Measurements from ENCODE around the gene TAF5L. TPM values are rescaled to one million over a fixed set of nuclear protein-coding genes. Genes with fewer than 3 reads are reported as not detected.

TAF5L gene
- polyA plus RNA-seq, 1 donor (not counting 4 experiments of a cell fraction or from before 2014, with no cell fraction given): 23.7 TPM

DNA sequence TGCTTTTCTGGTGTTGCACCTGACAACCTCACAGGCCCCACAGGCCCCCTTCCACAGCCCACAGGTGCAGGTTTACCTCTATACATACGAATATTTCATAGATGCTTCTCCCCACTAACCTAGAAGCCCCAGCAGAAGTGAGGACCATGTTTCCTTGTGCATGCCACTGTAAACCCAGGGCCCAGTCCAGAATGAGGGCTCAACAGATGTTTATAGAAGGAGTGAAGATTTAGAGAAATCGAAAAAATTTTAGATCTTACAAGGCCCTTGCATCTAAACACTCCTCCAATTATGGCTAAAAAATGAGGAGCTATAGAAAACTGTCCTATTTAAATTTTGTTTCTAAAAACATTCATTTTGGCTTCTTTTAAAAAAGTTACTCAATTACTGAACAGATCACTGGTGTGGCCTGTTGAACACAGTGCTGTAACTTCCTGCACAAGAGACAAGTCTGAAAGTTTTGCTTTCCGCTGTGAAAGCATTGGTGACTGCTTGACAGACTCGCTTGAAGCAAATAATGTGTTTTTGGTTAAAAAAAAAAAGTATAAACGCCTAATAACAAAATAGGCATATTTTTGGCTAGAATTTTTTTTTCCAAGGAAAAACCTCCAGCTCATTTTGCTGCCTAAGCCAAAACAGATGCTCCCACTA is 68.6 kb downstream of the TAF5L start:
- Histone ChIP-seq H3K9me1 (ENCODE audit: control insufficient read depth, extremely low read depth, insufficient read depth, low read length) (no peaks in the 10 kb centered on the region), H3K4me1 (ENCODE audit: control insufficient read depth, extremely low read depth, insufficient read depth, low read length) (peaks cover 11% of the 10 kb centered on the region), H3K4me3 (ENCODE audit: control insufficient read depth in 2 of 3, extremely low read depth in 1 of 3, insufficient read depth in 2 of 3, low read depth in 1 of 3, low read length in 3 of 3) (peak overlapping the region; percentile 59 to 79 (median 67)), H3K9me3 (ENCODE audit: control insufficient read depth, low read depth, low read length) (no peaks in the 10 kb centered on the region), H3K27ac (ENCODE audit: control insufficient read depth, insufficient read depth, low read length) (peak overlapping the region; percentile 22), H4K20me1 (ENCODE audit: control insufficient read depth, extremely low read depth, insufficient read depth, low read length) (no peaks in the 10 kb centered on the region), H2AFZ (ENCODE audit: control insufficient read depth, low read length) (peak overlapping the region; percentile 22), H3K4me2 (ENCODE audit: control insufficient read depth, extremely low read depth, insufficient read depth, low read depth, low read length) (peak overlapping the region; percentile 83), H3K9ac (ENCODE audit: control insufficient read depth, extremely low read depth, insufficient read depth, low read length) (peak overlapping the region; percentile 66), H3K79me2 (ENCODE audit: control insufficient read depth, insufficient read depth, low read length) (peaks cover 36% of the 10 kb centered on the region), H3K36me3 (ENCODE audit: control insufficient read depth in 2 of 2, extremely low read depth in 1 of 2, insufficient read depth in 2 of 2, low read length in 2 of 2) (no peaks in the 10 kb centered on the region), H3K27me3 (ENCODE audit: control insufficient read depth, extremely low read depth, insufficient read depth, low read length) (no peaks in the 10 kb centered on the region)
- DNase-seq (ENCODE audit: low read depth, low spot score) (no peak), FAIRE-seq (no peak)
- dilution Hi-C loops (cut with MboI; ENCODE audit: extremely low pct_ligation_motif_present, low sequenced_read_pairs): no loop called here
- TF ChIP-seq, protein P1, sequence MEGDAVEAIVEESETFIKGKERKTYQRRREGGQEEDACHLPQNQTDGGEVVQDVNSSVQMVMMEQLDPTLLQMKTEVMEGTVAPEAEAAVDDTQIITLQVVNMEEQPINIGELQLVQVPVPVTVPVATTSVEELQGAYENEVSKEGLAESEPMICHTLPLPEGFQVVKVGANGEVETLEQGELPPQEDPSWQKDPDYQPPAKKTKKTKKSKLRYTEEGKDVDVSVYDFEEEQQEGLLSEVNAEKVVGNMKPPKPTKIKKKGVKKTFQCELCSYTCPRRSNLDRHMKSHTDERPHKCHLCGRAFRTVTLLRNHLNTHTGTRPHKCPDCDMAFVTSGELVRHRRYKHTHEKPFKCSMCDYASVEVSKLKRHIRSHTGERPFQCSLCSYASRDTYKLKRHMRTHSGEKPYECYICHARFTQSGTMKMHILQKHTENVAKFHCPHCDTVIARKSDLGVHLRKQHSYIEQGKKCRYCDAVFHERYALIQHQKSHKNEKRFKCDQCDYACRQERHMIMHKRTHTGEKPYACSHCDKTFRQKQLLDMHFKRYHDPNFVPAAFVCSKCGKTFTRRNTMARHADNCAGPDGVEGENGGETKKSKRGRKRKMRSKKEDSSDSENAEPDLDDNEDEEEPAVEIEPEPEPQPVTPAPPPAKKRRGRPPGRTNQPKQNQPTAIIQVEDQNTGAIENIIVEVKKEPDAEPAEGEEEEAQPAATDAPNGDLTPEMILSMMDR (optimal IDR thresholded peaks at IDR 0.05 in 1 of 3, IDR thresholded peaks at IDR 0.05 in 1 of 3, conservative IDR thresholded peaks at IDR 0.05 in 1 of 3; ENCODE audit: extremely low read depth in 1 of 3, insufficient read depth in 2 of 3, low read length in 3 of 3): no peak

- H3K27ac ChIP-seq (ENCODE audit: control insufficient read depth, insufficient read depth, low read length): no peak overlapping the region
- no peak overlapping the region for H2AFZ ChIP-seq (ENCODE audit: control insufficient read depth, low read length)
- H3K9ac ChIP-seq (ENCODE audit: control insufficient read depth, extremely low read depth, insufficient read depth, low read length): no peak overlapping the region
- no peaks in the 10 kb centered on the region for H3K27me3 ChIP-seq (ENCODE audit: control insufficient read depth, extremely low read depth, insufficient read depth, low read length)
- H3K9me3 ChIP-seq (ENCODE audit: control insufficient read depth, low read depth, low read length): no peaks in the 10 kb centered on the region
- peaks cover 11% of the 10 kb centered on the region for H3K4me1 ChIP-seq (ENCODE audit: control insufficient read depth, extremely low read depth, insufficient read depth, low read length)
- no peaks in the 10 kb centered on the region for H4K20me1 ChIP-seq (ENCODE audit: control insufficient read depth, extremely low read depth, insufficient read depth, low read length)
- H3K4me2 ChIP-seq (ENCODE audit: control insufficient read depth, extremely low read depth, insufficient read depth, low read depth, low read length): no peak overlapping the region
- H3K9me1 ChIP-seq (ENCODE audit: control insufficient read depth, extremely low read depth, insufficient read depth, low read length): no peaks in the 10 kb centered on the region
- DNase-seq (ENCODE audit: low read depth, low spot score): no peak
- no peaks in the 10 kb centered on the region for H3K36me3 ChIP-seq (ENCODE audit: control insufficient read depth in 2 of 2, extremely low read depth in 1 of 2, insufficient read depth in 2 of 2, low read length in 2 of 2)
- dilution Hi-C loops (cut with MboI; ENCODE audit: extremely low pct_ligation_motif_present, low sequenced_read_pairs): no loop called here
- peak; percentile 26 for FAIRE-seq
- no peak for TF ChIP-seq EZH2 (IDR thresholded peaks at IDR 0.05; ENCODE audit: low read length)
- TF ChIP-seq, protein P1 (optimal IDR thresholded peaks at IDR 0.05 in 1 of 3, IDR thresholded peaks at IDR 0.05 in 1 of 3, conservative IDR thresholded peaks at IDR 0.05 in 1 of 3; ENCODE audit: extremely low read depth in 1 of 3, insufficient read depth in 2 of 3, low read length in 3 of 3): no peak
- no peak overlapping the region for H3K4me3 ChIP-seq (ENCODE audit: control insufficient read depth in 2 of 3, extremely low read depth in 1 of 3, insufficient read depth in 2 of 3, low read depth in 1 of 3, low read length in 3 of 3)
- H3K79me2 ChIP-seq (ENCODE audit: control insufficient read depth, insufficient read depth, low read length): peaks cover 43% of the 10 kb centered on the region
Measured at GRCh38 chr1:229554886-229555621, 70.9 kb downstream of the TAF5L start.

Measured in keratinocyte (primary cell).